Renal cortex interstitium (tissue), 11 donors: Measurements from ENCODE around the gene MYL6B. TPM values are rescaled to one million over a fixed set of nuclear protein-coding genes. Genes with fewer than 3 reads are reported as not detected.
"Not testable (repeated sequence)": the region's sequence is repeated elsewhere in the genome, so short reads cannot be mapped to it uniquely, and the experiment has no call there.

Source experiments
- DNase-seq, 11 donors: peaks; one replicate each; pipeline ENCODE4 v3.0.0-alpha.2; 2013; ENCODE audit warnings: low read depth in 9 of 11, low spot score in 4 of 11; ENCODE audit errors: extremely low read depth in 1 of 11
- polyA plus RNA-seq, 3 donors: library from polyadenylated mRNA; unstranded; fragments of 120-200 nt; gene quantifications; one replicate each; pipeline ENCODE4 v1.2.1, GENCODE V29; 2013; ENCODE audit not compliant: insufficient read length in 3 of 3

MYL6B gene
- polyA plus RNA-seq, 3 donors = 164 to 191 (median 165) TPM

GRCh38 chr12:56189918-56190694, 37.7 kb downstream of the MYL6B start:
- peak; percentile 83 to 96 (median 90) for DNase-seq

GRCh38 chr12:56190695-56191155, 38.3 kb downstream of the MYL6B start:
- no peak for DNase-seq

GRCh38 chr12:56192582-56192981, 40.2 kb downstream of the MYL6B start:
- DNase-seq = no peak

GRCh38 chr12:56193025-56193578, 40.7 kb downstream of the MYL6B start:
- peak; percentile 61 to 88 (median 78) for DNase-seq

- DNase-seq = not testable (repeated sequence)
Measured at GRCh38 chr12:56196818-56197550, 44.6 kb downstream of the MYL6B start.

GRCh38 chr12:56197921-56198635, 45.7 kb downstream of the MYL6B start:
- no peak for DNase-seq

- DNase-seq = no peak
Measured at GRCh38 chr12:56198836-56199235, 46.4 kb downstream of the MYL6B start.

GRCh38 chr12:56202366-56202765, 50.0 kb downstream of the MYL6B start:
- DNase-seq = no peak

GRCh38 chr12:56202838-56203237, 50.5 kb downstream of the MYL6B start:
- no peak for DNase-seq

- DNase-seq = no peak
Measured at GRCh38 chr12:56204275-56204674, 51.9 kb downstream of the MYL6B start.

GRCh38 chr12:56205445-56205844, 53.1 kb downstream of the MYL6B start:
- DNase-seq = no peak

GRCh38 chr12:56206452-56207166, 54.2 kb downstream of the MYL6B start:
- DNase-seq = no peak

Other genes starting within 250 kb of the MYL6B start
- 10 to 100 TPM; 32.3 to 40.0 (median 37.5) TPM for gene PYM1, start 224.7 kb upstream of the MYL6B start, polyA plus RNA-seq
- 10 to 100 TPM; 15.5 to 22.8 (median 19.9) TPM for gene DGKA, start 221.4 kb upstream of the MYL6B start, polyA plus RNA-seq
- gene PMEL, start 186.5 kb upstream of the MYL6B start, polyA plus RNA-seq = 1 to 10 TPM; 3.1 to 5.3 (median 3.4) TPM
- gene CDK2, start 185.8 kb upstream of the MYL6B start, polyA plus RNA-seq = 10 to 100 TPM; 59.1 to 65.3 (median 64.1) TPM
- gene RAB5B, start 178.5 kb upstream of the MYL6B start, polyA plus RNA-seq = 100 to 1,000 TPM; 148 to 170 (median 158) TPM
- gene SUOX, start 155.3 kb upstream of the MYL6B start, polyA plus RNA-seq = 10 to 100 TPM; 43.0 to 54.2 (median 47.8) TPM
- gene IKZF4, start 131.5 kb upstream of the MYL6B start, polyA plus RNA-seq = 10 to 100 TPM; 16.5 to 21.1 (median 16.6) TPM
- 100 to 1,000 TPM; 121 to 498 (median 375) TPM for gene RPS26, start 110.7 kb upstream of the MYL6B start, polyA plus RNA-seq
- 100 to 1,000 TPM in 1 of 3 donors, 10 to 100 TPM in 2; 73.5 to 119 (median 96.1) TPM for gene ERBB3, start 72.4 kb upstream of the MYL6B start, polyA plus RNA-seq
- gene PA2G4, start 48.0 kb upstream of the MYL6B start, polyA plus RNA-seq = 100 to 1,000 TPM; 138 to 175 (median 171) TPM
- 1,000 to 10,000 TPM; 4,378 to 5,767 (median 5,294) TPM for gene RPL41, start 36.0 kb upstream of the MYL6B start, polyA plus RNA-seq
- 1 to 10 TPM; 5.1 to 6.5 (median 5.8) TPM for gene ZC3H10, start 34.3 kb upstream of the MYL6B start, polyA plus RNA-seq
- 10 to 100 TPM; 73.7 to 87.2 (median 78.8) TPM for gene ESYT1, start 24.3 kb upstream of the MYL6B start, polyA plus RNA-seq
- gene MYL6, start 5.8 kb downstream of the MYL6B start, polyA plus RNA-seq = 1,000 to 10,000 TPM; 1,550 to 2,060 (median 1,865) TPM
- gene SMARCC2, start 36.9 kb downstream of the MYL6B start, polyA plus RNA-seq = 100 to 1,000 TPM; 130 to 141 (median 134) TPM
- 10 to 100 TPM; 43.4 to 44.4 (median 44.1) TPM for gene RNF41, start 69.3 kb downstream of the MYL6B start, polyA plus RNA-seq
- gene NABP2, start 71.8 kb downstream of the MYL6B start, polyA plus RNA-seq = 10 to 100 TPM; 27.4 to 33.1 (median 28.9) TPM
- gene SLC39A5, start 77.5 kb downstream of the MYL6B start, polyA plus RNA-seq = 10 to 100 TPM; 50.6 to 79.4 (median 62.5) TPM
- gene ANKRD52, start 105.8 kb downstream of the MYL6B start, polyA plus RNA-seq = 10 to 100 TPM; 29.8 to 38.7 (median 34.0) TPM
- gene COQ10A, start 114.4 kb downstream of the MYL6B start, polyA plus RNA-seq = 10 to 100 TPM; 14.4 to 22.1 (median 19.0) TPM
- 100 to 1,000 TPM; 192 to 212 (median 204) TPM for gene CS, start 147.7 kb downstream of the MYL6B start, polyA plus RNA-seq
- gene CNPY2, start 163.4 kb downstream of the MYL6B start, polyA plus RNA-seq = 100 to 1,000 TPM; 140 to 161 (median 159) TPM
- gene PAN2, start 181.4 kb downstream of the MYL6B start, polyA plus RNA-seq = 100 to 1,000 TPM in 1 of 3 donors, 10 to 100 TPM in 2; 82.0 to 113 (median 93.7) TPM
- 1 to 10 TPM in 1 of 3 donors, under 1 TPM in 2; 0.67 to 1.2 (median 0.78) TPM for gene IL23A, start 186.3 kb downstream of the MYL6B start, polyA plus RNA-seq
- 100 to 1,000 TPM in 1 of 3 donors, 10 to 100 TPM in 2; 84.6 to 152 (median 96.8) TPM for gene STAT2, start 207.5 kb downstream of the MYL6B start, polyA plus RNA-seq
- gene APOF, start 210.3 kb downstream of the MYL6B start, polyA plus RNA-seq = under 1 TPM in 2 of 3 donors, not detected in 1; 0.13 to 0.20 TPM